HG03575 (cell line): ENCODE results near the gene TTC9C.
A peak's percentile ranks its signal among the peaks of the same experiment; 100 is the strongest.
"Not testable (repeated sequence)": the region's sequence is repeated elsewhere in the genome, so short reads cannot be mapped to it uniquely, and the experiment has no call there.

Source experiments
- ATAC-seq: cut with Tn5 transposase; IDR thresholded peaks from one replicate; pipeline ENCODE4 v1.9.1; 2021; ENCODE audit not compliant: unreplicated experiment, insufficient number of reproducible peaks, low FRiP score; ENCODE audit errors: extremely low read depth

TTC9C gene

GRCh38 chr11:62728171-62728988 lies at the start of gene TTC9C:
TTC9C (plus strand) TSS chr11:62728486; CDS start chr11:62728849, 363 bp downstream.
- peak; percentile 4 for ATAC-seq

GRCh38 chr11:62678770-62679696 lies 49.3 kb upstream of the TTC9C start, which contains the start of gene UBXN1:
UBXN1 (minus strand) TSS chr11:62679073; CDS start chr11:62678923, 150 bp downstream.
- no peak for ATAC-seq

- no peak for ATAC-seq
Observed at GRCh38 chr11:62680825-62681240, 47.5 kb upstream of the TTC9C start.

DNA sequence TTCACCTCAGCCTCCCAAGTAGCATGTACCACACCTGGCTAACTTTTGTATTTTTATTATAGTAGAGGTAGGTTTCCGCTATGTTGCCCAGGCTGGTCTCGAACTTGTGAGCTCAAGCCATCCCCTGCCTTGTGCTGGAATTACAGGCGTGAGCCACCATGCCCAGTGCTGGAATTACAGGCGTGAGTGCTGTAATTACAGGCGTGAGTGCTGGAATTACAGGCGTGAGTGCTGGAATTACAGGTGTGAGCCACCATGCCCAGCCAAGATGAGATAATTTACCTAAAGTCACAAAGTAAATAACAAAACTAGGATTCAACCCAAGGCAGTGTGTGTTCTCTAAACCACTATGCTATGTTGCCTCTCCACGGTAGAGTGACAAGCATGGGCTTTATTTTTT lies 45.8 kb upstream of the TTC9C start:
- ATAC-seq, result no peak

DNA sequence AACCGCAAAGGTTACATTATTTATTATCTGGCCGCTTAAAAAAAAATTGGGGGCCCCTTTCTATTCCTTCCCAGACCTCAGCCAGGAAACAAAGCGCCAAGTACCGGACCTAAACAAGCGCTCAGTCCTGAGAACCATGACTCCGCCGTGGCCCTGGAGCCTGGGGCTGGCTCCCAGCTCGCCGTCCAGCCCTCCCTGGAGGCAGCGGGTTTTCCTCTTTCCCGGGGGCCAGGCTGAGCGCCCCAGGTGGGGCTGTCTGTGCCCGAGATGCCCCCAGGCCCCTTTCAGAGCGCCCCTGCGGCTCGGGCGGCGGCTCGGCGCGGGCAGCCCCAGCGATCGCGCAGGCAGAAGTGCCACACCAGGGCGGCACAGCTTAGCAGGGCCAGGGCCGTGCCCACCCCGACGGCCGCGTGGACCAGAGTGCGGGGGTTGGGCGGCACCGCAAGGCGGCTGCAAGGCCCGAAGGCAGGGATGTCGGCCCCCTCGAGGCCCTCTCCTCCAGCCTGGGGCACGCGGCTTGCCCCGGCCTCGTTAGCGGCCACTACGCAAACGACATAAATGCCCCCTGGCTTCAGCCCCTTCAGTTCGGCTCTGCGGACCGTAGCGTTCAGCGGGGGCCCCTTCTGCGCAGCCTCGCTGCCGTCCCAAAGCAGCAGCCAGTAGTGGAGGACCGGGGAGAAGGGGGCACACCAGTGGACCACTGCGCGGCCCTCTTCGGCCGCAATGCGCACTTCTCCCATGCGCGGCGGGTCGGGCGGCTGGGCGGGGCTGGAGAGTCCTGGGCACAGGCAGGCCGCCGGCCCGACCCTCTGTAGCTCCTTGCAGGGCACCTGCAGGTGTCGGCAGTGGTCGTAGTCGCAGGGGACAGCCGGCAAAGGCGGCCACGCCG lies 40.5 kb upstream of the TTC9C start:
- no peak for ATAC-seq

GRCh38 chr11:62688491-62688890 lies 39.8 kb upstream of the TTC9C start:
- ATAC-seq, result no peak

DNA sequence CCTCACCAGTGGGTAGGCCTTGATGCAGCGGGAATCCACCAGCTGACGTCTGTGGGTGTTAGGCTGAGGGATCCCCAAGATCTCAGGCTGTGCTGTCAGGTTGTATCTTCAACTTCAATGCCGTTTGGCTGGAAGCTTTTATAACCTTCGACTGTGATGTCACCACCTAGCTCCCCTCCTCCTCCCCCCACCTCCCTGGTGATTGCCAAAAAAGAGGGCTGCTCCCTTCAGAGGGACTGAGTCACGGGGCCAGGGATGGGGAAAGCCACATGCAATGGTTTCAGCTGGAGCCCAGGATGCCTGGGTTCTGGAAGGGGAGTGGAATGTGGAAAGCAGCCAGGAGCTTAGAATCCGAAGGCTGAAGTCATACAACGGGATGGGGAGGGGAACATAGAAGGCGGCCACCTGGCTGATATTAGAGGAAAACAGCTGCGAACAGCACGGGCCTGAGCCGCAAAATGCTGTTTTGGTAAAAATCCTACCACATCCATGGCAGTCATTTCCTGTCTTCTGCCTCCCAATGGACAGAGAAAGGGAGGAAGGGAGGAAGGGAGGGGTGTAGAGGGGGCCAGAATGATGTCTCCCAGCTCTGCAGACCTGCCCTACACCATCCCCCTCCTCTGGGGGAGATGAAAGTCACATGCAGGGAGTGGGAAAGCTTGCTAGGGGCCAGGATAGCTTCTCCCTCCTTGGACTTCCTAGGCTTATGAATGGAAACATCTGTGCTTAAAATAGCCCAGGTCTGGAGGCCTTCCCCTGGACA lies 38.7 kb upstream of the TTC9C start, which contains the start of gene LRRN4CL:
Gene LRRN4CL (minus strand): TSS at position 110 of the 763 bp plus-strand sequence. CDS start 1,022 bp downstream, outside the sequence.
- no peak for ATAC-seq

- not testable (repeated sequence) for ATAC-seq
Observed at GRCh38 chr11:62693624-62694023, 34.7 kb upstream of the TTC9C start.

GRCh38 chr11:62694455-62695167 lies 33.7 kb upstream of the TTC9C start:
- no peak for ATAC-seq

- no peak for ATAC-seq
Observed at GRCh38 chr11:62702246-62702645, 26.0 kb upstream of the TTC9C start.

GRCh38 chr11:62703921-62704320 lies 24.4 kb upstream of the TTC9C start:
- ATAC-seq, result not testable (repeated sequence)

DNA sequence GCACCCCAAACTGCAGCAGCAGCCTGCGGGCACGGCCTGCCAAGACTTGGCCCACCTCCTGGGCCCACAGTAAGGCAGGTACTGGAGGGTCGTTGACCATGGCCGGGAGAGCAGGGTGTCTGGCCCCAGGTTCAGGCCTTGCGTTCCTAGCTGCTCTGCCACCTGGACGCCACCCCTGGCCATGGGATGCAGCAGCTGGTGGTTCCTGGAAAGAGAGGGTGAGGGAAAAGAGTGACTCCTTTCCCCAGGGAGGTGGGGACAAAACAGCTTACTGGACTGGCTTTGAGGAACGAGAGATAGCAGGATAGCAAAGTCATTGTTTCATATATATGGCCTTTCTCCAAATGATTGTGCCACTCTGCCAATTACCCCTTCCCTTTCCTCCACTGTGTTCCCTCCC lies 22.9 kb upstream of the TTC9C start:
- no peak for ATAC-seq

GRCh38 chr11:62705880-62706849 lies 22.1 kb upstream of the TTC9C start:
- ATAC-seq, result no peak

DNA sequence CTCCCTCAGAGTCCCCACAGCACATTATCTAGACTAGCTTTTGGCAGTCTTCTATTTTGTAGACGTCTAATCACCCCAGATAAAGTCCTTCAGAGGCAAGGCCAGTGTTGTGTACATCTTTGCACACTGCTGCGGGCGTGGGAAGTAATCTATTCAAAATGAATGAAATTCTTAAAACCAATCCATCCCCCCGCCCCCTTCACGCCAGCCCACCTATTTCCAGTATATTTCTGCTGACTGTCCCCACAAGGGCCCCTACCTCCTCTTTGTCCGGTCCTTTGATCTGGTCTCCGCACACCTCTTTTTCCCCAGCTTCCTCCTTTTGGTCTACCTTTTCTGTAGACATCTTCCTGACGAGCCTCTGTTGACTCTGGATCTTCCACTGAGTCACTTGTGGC lies 21.4 kb upstream of the TTC9C start:
- ATAC-seq, result no peak

GRCh38 chr11:62707277-62707861 lies 20.9 kb upstream of the TTC9C start, which contains the start of the genes BSCL2 and GNG3:
BSCL2 (minus strand) TSS chr11:62707424; CDS start chr11:62707195, 229 bp downstream.
GNG3 (plus strand) TSS chr11:62707676; CDS start chr11:62708296, 620 bp downstream.
- ATAC-seq, result no peak

DNA sequence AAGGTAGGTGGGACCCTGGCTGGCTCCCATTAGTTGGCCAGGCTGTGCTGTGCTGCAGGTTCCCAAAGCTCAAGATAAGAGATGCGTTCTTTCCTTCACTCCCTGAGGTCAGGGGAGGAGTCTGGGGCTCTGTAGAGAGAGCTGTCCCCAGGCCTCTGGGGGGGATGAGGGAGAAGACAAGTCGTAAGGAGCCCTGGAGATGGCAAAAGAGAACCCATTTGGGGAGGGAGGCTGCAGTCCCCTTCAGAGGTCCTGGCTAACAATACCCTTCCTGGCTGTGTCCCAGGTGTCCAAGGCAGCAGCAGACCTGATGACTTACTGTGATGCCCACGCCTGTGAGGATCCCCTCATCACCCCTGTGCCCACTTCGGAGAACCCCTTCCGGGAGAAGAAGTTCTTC lies 19.9 kb upstream of the TTC9C start:
- no peak for ATAC-seq
